HG03039 (cell line): Measurements from ENCODE around the gene DYNC2H1.
"Not testable (repeated sequence)": the region's sequence is repeated elsewhere in the genome, so short reads cannot be mapped to it uniquely, and the experiment has no call there.

Experiments used
- ATAC-seq: cut with Tn5 transposase; IDR thresholded peaks from one replicate; pipeline ENCODE4 v1.9.1; 2021; ENCODE audit warnings: mild to moderate bottlenecking, moderate library complexity; ENCODE audit not compliant: unreplicated experiment

DYNC2H1 gene

GRCh38 chr11:103358251-103358650 is 249.0 kb downstream of the DYNC2H1 start:
- ATAC-seq, result no peak

- no peak for ATAC-seq
Observed at GRCh38 chr11:103359216-103359615, 250.0 kb downstream of the DYNC2H1 start.

DNA sequence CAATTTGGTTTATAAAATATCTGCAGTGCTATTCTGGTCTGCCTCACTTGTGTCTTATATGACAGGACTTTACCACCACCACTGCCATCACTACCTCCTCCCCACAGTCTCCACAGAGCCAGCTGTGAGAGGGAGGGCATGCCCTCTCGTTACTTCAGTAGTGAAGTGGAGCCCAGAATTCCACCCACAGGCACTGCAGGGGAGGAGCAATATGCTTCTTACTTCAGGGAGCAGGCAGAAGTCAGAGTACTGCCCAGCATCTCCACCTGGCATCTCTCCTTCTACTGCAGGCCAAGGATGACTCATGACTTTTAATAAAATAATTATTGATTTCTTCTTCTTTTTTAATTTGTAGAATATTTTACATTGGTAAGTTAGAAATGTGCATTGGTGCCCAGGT is 255.5 kb downstream of the DYNC2H1 start:
- ATAC-seq, result no peak

GRCh38 chr11:103367650-103368049 is 258.4 kb downstream of the DYNC2H1 start:
- no peak for ATAC-seq

- ATAC-seq, result no peak
Observed at GRCh38 chr11:103368145-103368544, 258.9 kb downstream of the DYNC2H1 start.

DNA sequence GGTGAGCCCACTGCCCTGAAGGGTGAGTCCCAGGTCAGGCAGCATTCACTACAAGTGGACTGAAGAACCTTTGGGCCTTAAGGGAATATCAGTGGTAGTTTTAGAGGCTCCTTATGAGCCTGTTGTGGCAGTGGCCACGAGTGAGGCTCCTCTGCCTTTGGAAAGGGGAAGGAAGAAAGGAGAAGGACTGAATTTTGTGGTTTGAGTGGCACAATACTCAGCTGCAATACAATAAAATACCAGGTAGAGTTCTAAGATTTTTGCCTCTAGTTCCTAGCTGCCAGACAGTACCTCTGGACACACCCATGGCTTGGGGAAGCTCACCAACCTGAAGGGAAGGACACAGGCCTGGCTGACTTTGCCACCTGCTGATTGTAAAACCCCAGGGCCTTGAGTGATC is 260.9 kb downstream of the DYNC2H1 start:
- ATAC-seq, result no peak

DNA sequence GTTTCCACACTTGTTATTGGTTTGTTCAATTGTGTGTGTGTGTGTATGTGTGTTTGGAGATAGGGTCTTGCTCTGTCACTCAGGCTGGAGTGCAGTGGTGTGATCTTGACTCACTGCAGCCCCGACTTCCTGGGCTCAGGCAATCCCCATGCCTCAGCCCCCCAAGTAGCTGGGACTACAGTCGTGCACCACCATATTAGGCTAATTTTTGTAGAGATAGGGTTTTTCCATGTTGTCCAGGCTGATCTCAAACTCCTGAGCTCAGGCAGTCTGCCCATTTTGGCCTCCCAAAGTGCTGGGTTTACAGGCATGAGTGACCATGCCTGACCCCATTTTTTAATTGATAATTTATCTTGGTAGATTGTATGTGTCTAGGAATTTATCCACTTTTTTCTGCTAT is 263.7 kb downstream of the DYNC2H1 start:
- no peak for ATAC-seq

DNA sequence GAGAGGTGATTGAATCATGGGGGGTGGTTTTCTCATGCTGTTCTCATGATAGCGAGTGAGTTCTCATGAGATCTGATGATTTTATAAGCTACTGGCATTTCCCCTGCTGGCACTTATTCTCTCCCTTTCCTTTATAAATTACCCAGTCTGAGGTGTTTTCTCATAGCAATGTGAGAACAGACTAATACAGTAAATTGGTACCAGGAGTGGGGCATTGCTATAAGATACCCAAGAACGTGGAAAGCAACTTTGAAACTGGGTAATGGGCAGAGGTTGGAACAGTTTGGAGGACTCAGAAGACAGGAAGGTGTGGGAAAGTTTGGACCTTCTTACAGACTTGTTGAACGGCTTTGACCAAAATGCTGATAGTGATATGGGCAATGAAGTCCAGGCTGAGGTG is 265.0 kb downstream of the DYNC2H1 start:
- ATAC-seq, result not testable (repeated sequence)

- ATAC-seq, result no peak
Observed at GRCh38 chr11:103378931-103379330, 269.7 kb downstream of the DYNC2H1 start.

DNA sequence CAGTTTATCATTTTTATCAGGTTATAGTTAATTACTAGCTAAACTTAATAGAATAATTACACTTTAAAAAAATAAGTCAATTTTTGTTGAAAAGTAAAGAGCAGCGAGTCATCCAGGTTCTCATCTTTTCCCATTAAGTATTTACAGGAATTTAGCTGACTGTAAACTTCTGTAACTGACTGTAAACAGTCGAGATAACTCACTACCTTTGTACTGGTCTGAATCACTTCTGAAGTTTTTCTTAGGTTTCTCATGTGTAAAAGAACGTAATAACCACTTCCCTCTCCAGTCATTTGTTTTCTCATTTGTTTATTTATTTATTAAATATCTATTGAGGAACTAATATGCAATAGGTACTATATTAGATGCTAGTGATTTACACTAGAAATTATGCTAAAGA is 270.8 kb downstream of the DYNC2H1 start:
- no peak for ATAC-seq

DNA sequence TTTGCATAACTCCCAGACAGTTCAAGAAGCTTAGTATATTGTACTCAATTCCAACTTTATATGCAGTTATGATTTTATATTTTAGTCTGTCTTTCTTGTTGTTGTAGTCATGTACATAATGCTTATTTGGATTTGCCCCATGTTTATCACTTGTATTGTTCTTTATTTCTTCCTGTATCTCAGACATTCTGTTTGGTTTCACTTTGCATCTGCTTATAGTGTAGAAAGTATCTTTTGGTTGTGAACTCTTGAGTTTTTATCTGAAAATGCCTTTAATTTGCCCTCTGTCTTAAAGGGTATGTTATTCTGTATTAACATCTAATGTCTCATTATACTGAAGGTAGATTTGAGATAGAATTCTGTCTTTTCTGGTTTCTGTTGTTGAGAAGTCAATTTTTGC is 275.4 kb downstream of the DYNC2H1 start:
- no peak for ATAC-seq

DNA sequence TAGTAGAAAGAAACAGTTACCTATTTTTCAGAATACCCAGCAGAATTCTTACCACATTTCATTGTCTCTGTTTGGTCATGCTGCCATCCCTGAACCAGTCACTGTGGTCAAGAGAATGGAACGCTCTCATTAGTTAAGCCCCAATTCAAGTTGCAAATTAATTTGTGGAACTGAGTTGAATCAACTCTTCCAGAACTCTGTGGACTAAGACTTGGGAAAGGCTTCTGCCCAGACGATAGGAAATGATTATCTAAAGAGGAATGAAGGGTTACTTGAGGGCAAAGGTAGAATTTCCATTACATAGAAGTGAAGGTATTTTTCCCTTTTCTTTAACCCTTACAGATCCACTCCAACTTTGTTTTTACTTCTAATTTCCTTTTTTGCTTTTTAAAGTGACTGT is 286.4 kb downstream of the DYNC2H1 start:
- no peak for ATAC-seq

DNA sequence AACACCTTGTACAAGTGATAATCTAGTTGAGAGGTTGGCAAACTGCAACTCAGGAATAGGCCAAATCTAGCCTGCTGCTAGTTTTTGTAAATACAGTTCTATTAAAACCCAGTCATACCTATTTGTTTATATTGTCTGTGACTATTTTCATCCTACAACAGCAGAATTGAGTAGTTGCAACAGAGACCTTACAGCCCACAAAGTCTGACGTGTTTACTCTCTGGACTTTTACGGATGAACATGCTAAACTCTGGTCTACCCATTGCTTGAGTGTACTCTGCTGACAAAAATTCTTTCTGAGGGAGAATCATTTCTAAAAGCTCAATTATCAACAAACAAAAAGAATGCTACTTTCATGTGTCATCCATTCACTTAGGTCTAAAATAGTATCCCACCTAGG is 287.0 kb downstream of the DYNC2H1 start:
- ATAC-seq, result no peak

DNA sequence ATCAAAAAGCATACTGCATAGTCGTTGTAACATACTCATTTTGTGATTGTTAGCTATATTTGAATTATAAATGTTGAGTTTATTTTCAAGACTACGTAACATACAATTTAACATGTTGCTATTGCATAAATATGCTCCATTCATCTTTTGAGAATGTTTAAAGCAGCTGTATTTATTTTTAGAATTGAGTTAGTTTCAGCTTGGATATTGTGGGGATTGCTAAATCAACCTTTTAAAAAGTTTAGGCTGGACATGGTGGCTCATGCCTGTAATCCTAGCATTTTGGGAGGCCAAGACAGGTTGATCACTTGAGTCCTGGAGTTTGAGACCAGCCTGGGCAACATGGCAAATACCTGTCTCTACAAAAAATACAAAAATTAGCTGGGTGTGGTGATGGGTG is 288.1 kb downstream of the DYNC2H1 start:
- no peak for ATAC-seq

GRCh38 chr11:103398829-103399228 is 289.6 kb downstream of the DYNC2H1 start:
- ATAC-seq, result no peak

GRCh38 chr11:103406357-103406756 is 297.1 kb downstream of the DYNC2H1 start:
- ATAC-seq, result no peak

DNA sequence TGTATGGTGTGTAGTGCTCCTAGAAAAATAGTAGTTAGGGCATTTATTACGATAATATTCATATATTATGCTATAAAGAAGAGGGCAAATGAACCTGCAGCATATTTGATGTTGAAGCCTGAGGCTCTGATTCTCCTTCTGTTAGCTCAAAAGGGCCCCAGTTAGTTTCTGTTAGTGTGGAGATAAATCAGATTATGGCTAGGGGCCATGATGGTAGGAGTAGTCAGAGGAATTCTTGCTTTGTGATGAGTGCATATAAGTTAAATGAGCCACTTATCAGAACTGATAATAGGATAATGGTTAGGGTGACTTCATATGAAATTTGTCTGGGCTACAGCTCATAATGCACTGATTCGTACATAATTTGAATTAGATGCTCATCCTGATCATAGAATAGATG is 298.4 kb downstream of the DYNC2H1 start:
- no peak for ATAC-seq

- ATAC-seq, result no peak
Observed at GRCh38 chr11:103413266-103413888, 304.2 kb downstream of the DYNC2H1 start.

GRCh38 chr11:103418014-103418413 is 308.8 kb downstream of the DYNC2H1 start:
- ATAC-seq, result no peak

DNA sequence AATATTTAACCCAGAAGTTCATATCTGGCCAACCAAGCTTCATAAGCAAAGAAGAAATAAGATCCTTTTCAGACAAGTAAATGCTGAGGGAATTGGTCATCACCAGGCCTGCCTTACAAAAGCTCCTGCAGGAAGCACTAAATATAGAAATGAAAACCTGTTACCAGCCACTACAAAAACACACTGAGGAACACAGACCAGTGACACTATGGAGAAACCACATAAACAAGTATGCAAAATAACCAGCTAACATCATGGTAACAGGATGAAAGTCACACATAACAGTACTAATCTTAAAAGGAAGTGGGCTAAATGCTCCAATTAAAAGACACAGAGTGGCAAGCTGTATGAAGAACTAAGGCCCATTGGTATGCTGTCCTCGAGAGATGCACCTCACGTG is 311.4 kb downstream of the DYNC2H1 start:
- ATAC-seq, result no peak

DNA sequence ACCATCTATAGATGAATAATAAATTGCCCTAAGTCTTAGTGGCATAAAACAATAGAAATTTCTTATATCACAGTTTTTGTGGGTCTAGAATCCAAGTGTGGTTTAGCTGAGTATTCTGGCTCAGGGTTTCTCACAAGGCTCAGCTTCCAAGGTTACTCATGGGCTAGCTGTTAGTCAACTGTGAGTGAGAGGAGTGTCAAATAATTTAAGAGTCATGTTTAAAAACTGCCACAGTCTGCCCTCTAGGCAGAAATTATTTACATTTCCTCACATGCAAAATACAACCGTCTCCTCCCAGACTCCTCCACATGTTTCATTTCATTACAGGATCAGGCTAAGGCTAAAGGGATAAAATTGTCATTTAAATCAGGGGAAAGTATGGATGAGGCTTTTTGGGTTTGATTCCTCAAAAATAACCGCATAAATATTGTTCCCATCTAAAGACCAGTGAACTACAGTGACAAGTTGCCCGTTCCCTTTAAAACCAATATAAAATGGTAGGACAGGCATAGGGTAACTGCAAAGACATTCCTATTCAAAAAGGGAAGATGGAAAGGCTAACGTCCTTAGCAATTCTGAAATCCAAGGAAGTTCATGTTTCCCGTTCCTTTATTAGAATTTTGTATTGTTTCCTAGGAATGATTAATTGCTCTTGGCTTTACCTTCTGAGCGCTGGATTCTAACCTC is 324.3 kb downstream of the DYNC2H1 start:
- no peak for ATAC-seq

GRCh38 chr11:103434073-103434411 is 324.8 kb downstream of the DYNC2H1 start:
- no peak for ATAC-seq
